ENCODE data around the gene TBCEL. TPM values are rescaled to one million over a fixed set of nuclear protein-coding genes. Genes with fewer than 3 reads are reported as not detected.

TBCEL gene
- total and polyA plus RNA-seq, 8 donors: 3.3 to 19.4 (median 11.3) TPM

GRCh38 chr11:120994091-120994859 is 29.6 kb upstream of the TBCEL start:
- H3K4me3 ChIP-seq: no peak overlapping the region
- H3K27me3 ChIP-seq: peaks cover 0 to 2% (median 0%) of the 10 kb centered on the region in 4 donors
- TF ChIP-seq CTCF (IDR thresholded peaks at IDR 0.05): no peak
- no peaks in the 10 kb centered on the region for H3K36me3 ChIP-seq
- no peak for ATAC-seq
- intact Hi-C loops (cut with DNase I): no loop called here
- no peaks in the 10 kb centered on the region for H3K9me3 ChIP-seq
- no peaks in the 10 kb centered on the region for H3K4me1 ChIP-seq
- DNase-seq: no peak
- WGBS, 2 donors: 48 to 66% methylated on average over 1 of the region's 1 CpG
- H3K27ac ChIP-seq: no peak overlapping the region
- no peak for FAIRE-seq

- intact Hi-C loops (cut with DNase I): no loop called here
- Histone ChIP-seq H3K9me3 (no peaks in the 10 kb centered on the region), H3K27me3 (peaks cover 0 to 2% (median 0%) of the 10 kb centered on the region in 4 donors), H3K36me3 (no peaks in the 10 kb centered on the region), H3K27ac (no peak overlapping the region), H3K4me3 (no peak overlapping the region), H3K4me1 (no peaks in the 10 kb centered on the region)
- FAIRE-seq (no peak), ATAC-seq (no peak), DNase-seq (no peak)
- TF ChIP-seq CTCF (IDR thresholded peaks at IDR 0.05): no peak
- WGBS, 2 donors: 89 to 91% methylated on average over 2 of the region's 2 CpGs
Observed at GRCh38 chr11:120995184-120995583, 28.7 kb upstream of the TBCEL start.

- ATAC-seq (no peak), FAIRE-seq (no peak), DNase-seq (no peak)
- Histone ChIP-seq H3K36me3 (no peaks in the 10 kb centered on the region), H3K27ac (no peak overlapping the region), H3K4me1 (no peaks in the 10 kb centered on the region), H3K27me3 (no peaks in the 10 kb centered on the region), H3K9me3 (no peaks in the 10 kb centered on the region), H3K4me3 (no peak overlapping the region)
- WGBS, 2 donors: 83 to 93% methylated on average over 5 of the region's 5 CpGs
- intact Hi-C loops (cut with DNase I): no loop called here
- TF ChIP-seq CTCF (IDR thresholded peaks at IDR 0.05): no peak
Observed at GRCh38 chr11:120996973-120997372, 26.9 kb upstream of the TBCEL start.

- no peaks in the 10 kb centered on the region for H3K27me3 ChIP-seq
- no peaks in the 10 kb centered on the region for H3K36me3 ChIP-seq
- no peak overlapping the region for H3K4me3 ChIP-seq
- DNase-seq (no peak), FAIRE-seq (no peak), ATAC-seq (no peak)
- intact Hi-C loops (cut with DNase I): no loop called here
- no peaks in the 10 kb centered on the region for H3K9me3 ChIP-seq
- H3K4me1 ChIP-seq: no peaks in the 10 kb centered on the region
- no peak for TF ChIP-seq CTCF (IDR thresholded peaks at IDR 0.05)
- H3K27ac ChIP-seq: no peak overlapping the region
- 86 to 100% methylated on average over 1 of the region's 1 CpG for WGBS, 2 donors
Observed at GRCh38 chr11:120998581-120998980, 25.3 kb upstream of the TBCEL start.

GRCh38 chr11:121004206-121004840 is 19.6 kb upstream of the TBCEL start:
- Histone ChIP-seq H3K27ac (no peak overlapping the region), H3K4me3 (no peak overlapping the region), H3K4me1 (no peaks in the 10 kb centered on the region), H3K27me3 (no peaks in the 10 kb centered on the region), H3K36me3 (no peaks in the 10 kb centered on the region), H3K9me3 (no peaks in the 10 kb centered on the region)
- no peak for FAIRE-seq
- intact Hi-C loops (cut with DNase I): no loop called here
- DNase-seq: no peak
- TF ChIP-seq CTCF (IDR thresholded peaks at IDR 0.05): no peak
- WGBS, 2 donors: 41% methylated on average over 4 of the region's 4 CpGs
- no peak for ATAC-seq

Data from pancreas (tissue), 10 donors.